DOHH2 (cell line): ENCODE data around the gene MOV10L1.
A peak's percentile ranks its signal among the peaks of the same experiment; 100 is the strongest.

ENCODE experiments used
- H3F3A ChIP-seq: fragments of 200-600 bp; sonication (generic), shearing (Covaris generic); 2 replicates; pipeline ENCODE4 v1.6.0; 2016; ENCODE audit warnings: antibody characterized with exemption, mild to moderate bottlenecking; ENCODE audit not compliant: control insufficient read depth, insufficient read depth
- H3K27ac ChIP-seq: fragments of 200-600 bp; sonication (generic); 2 replicates; pipeline ENCODE4 v1.5.1; 2014; ENCODE audit warnings: low read depth, mild to moderate bottlenecking, low read length, moderate library complexity
- H3K27me3 ChIP-seq: fragments of 200-600 bp; sonication (generic); 2 replicates; pipeline ENCODE4 v1.6.1; 2014; ENCODE audit warnings: mild to moderate bottlenecking, low read length, mixed read lengths; ENCODE audit not compliant: control insufficient read depth
- H3K36me3 ChIP-seq: fragments of 200-600 bp; sonication (generic); 2 replicates; pipeline ENCODE4 v1.6.1; 2014; ENCODE audit warnings: mild to moderate bottlenecking, low read length, moderate library complexity, mixed read lengths; ENCODE audit not compliant: control insufficient read depth
- H3K4me1 ChIP-seq: fragments of 200-600 bp; sonication (generic); 2 replicates; pipeline ENCODE4 v1.6.1; 2014; ENCODE audit warnings: mild to moderate bottlenecking, low read length, mixed read lengths; ENCODE audit not compliant: control insufficient read depth
- H3K4me2 ChIP-seq: fragments of 200-600 bp; sonication (generic); 2 replicates; pipeline ENCODE4 v1.6.0; 2014; ENCODE audit warnings: mild to moderate bottlenecking, low read length, moderate library complexity
- H3K4me3 ChIP-seq: fragments of 200-600 bp; sonication (generic); 2 replicates; pipeline ENCODE4 v1.5.1; 2014; ENCODE audit warnings: mild to moderate bottlenecking, low read length, mixed read lengths
- H3K79me2 ChIP-seq: fragments of 200-600 bp; sonication (generic); 2 replicates; pipeline ENCODE4 v1.6.1; 2014; ENCODE audit warnings: mild to moderate bottlenecking, low read length, mixed read lengths; ENCODE audit not compliant: control insufficient read depth
- H3K9me2 ChIP-seq: fragments of 200-600 bp; sonication (generic); replicated peaks from 2 replicates; pipeline ENCODE4 v1.6.1; 2014; ENCODE audit warnings: mild to moderate bottlenecking, low read length, mixed read lengths; ENCODE audit not compliant: control insufficient read depth
- H3K9me3 ChIP-seq: fragments of 200-600 bp; sonication (generic); 2 replicates; pipeline ENCODE4 v1.6.1; 2014; ENCODE audit warnings: antibody characterized with exemption, low read length, mixed read lengths; ENCODE audit not compliant: control insufficient read depth, insufficient read depth
- H4K20me1 ChIP-seq: fragments of 200-600 bp; sonication (generic); 2 replicates; pipeline ENCODE4 v1.6.0; 2014; ENCODE audit warnings: low read depth, mild to moderate bottlenecking, antibody characterized with exemption, low read length, moderate library complexity; ENCODE audit not compliant: control insufficient read depth, insufficient read depth
- CTCF ChIP-seq: fragments of 200-600 bp; sonication (generic); IDR thresholded peaks from one replicate; pipeline ENCODE4 v1.5.1; 2014; ENCODE audit warnings: antibody characterized with exemption, mild to moderate bottlenecking, low read depth, low read length; ENCODE audit not compliant: poor library complexity, severe bottlenecking
- EZH2phosphoT487 ChIP-seq: fragments of 200-600 bp; sonication (generic); IDR thresholded peaks from 2 replicates; pipeline ENCODE4 v1.6.1; 2017; ENCODE audit warnings: borderline replicate concordance, mild to moderate bottlenecking, antibody characterized with exemption, low read length, moderate library complexity, mixed read lengths

The MOV10L1 gene

GRCh38 chr22:50201191-50202129 lies 111.7 kb downstream of the MOV10L1 start:
- Histone ChIP-seq H3K9me2 (no peaks in the 10 kb centered on the region), H3K27ac (peak overlapping the region; percentile 81), H4K20me1 (peaks cover 11% of the 10 kb centered on the region; the same call in 1 of the 2 replicates), H3F3A (peaks cover 11% of the 10 kb centered on the region), H3K4me1 (peaks cover 52% of the 10 kb centered on the region), H3K9me3 (no peaks in the 10 kb centered on the region), H3K36me3 (peaks cover 81% of the 10 kb centered on the region), H3K27me3 (no peaks in the 10 kb centered on the region), H3K4me3 (peak overlapping the region; percentile 100), H3K4me2 (peak overlapping the region; percentile 98), H3K79me2 (peaks cover 72% of the 10 kb centered on the region)
- TF ChIP-seq EZH2phosphoT487 (no peak), CTCF (peak; percentile 25)

GRCh38 chr22:50202130-50202666 lies 112.4 kb downstream of the MOV10L1 start:
- Histone ChIP-seq H3K79me2 (peaks cover 76% of the 10 kb centered on the region), H3K4me1 (peaks cover 54% of the 10 kb centered on the region), H3K27ac (peak overlapping the region; percentile 81), H3K27me3 (no peaks in the 10 kb centered on the region), H3F3A (peaks cover 15% of the 10 kb centered on the region), H3K36me3 (peaks cover 82% of the 10 kb centered on the region), H4K20me1 (peaks cover 12% of the 10 kb centered on the region), H3K9me3 (no peaks in the 10 kb centered on the region), H3K9me2 (no peaks in the 10 kb centered on the region), H3K4me2 (peak overlapping the region; percentile 98), H3K4me3 (peak overlapping the region; percentile 100)
- TF ChIP-seq CTCF, result peak; percentile 8
- TF ChIP-seq EZH2phosphoT487, result no peak

GRCh38 chr22:50203288-50203687 lies 113.5 kb downstream of the MOV10L1 start:
- peak overlapping the region; percentile 100; the same call in 1 of the 2 replicates for H3K4me3 ChIP-seq
- peaks cover 81% of the 10 kb centered on the region for H3K79me2 ChIP-seq
- peaks cover 15% of the 10 kb centered on the region for H3F3A ChIP-seq
- TF ChIP-seq CTCF, result no peak
- TF ChIP-seq EZH2phosphoT487, result no peak
- H3K36me3 ChIP-seq, result peaks cover 81% of the 10 kb centered on the region
- no peaks in the 10 kb centered on the region for H3K27me3 ChIP-seq
- peak overlapping the region; percentile 98 for H3K4me2 ChIP-seq
- H3K4me1 ChIP-seq, result peaks cover 58% of the 10 kb centered on the region
- H3K9me2 ChIP-seq, result no peaks in the 10 kb centered on the region
- no peaks in the 10 kb centered on the region for H3K9me3 ChIP-seq
- H3K27ac ChIP-seq, result no peak overlapping the region
- H4K20me1 ChIP-seq, result peaks cover 16% of the 10 kb centered on the region
